ENCODE measurements around the gene CLDN22.

DNA sequence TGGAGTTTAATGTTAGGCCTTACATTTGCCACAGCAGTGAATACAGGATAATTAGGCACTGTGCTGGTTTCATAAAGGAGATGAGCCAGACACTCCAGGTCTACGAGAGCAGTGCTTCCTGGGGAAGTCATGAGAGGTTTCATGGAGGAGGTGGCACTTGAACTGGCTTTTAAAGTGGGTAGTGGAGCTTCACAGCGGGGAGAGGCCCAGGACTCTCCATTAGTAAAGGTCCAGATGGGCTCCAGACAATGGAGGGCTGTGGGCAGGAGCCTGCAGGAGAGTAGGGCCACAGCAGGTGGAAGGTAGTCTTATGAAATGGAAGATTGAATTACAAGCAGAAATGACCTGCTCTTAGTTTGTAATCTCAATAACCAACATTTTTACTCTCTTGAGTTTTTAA is 29.0 kb downstream of the CLDN22 start:
- TF ChIP-seq POLR2AphosphoS5 (IDR thresholded peaks at IDR 0.05; ENCODE audit: low read depth, low read length) (no peak), POLR2A (IDR thresholded peaks at IDR 0.05; ENCODE audit: low read depth, low read length) (no peak), TAF1 (IDR thresholded peaks at IDR 0.05; ENCODE audit: borderline replicate concordance, low read depth, low read length) (no peak)
